T-cell (primary cell): ENCODE measurements around the gene CADM2. TPM values are rescaled to one million over a fixed set of nuclear protein-coding genes. Genes with fewer than 3 reads are reported as not detected.
"Not testable (repeated sequence)": the region's sequence is repeated elsewhere in the genome, so short reads cannot be mapped to it uniquely, and the experiment has no call there.

Source experiments
- ATAC-seq, 4 experiments: fragments of 200-7000 bp in 3 of 4; fragments of 150-1000 bp in 1 of 4; cut with Tn5 transposase; replicated peaks in 1 of 4; 1 replicate in 3 of 4; 2 replicates in 1 of 4; pipeline ENCODE4 v1.10.0; 2021; ENCODE audit warnings: moderate library complexity in 3 of 4, mild to moderate bottlenecking in 2 of 4, moderate number of reproducible peaks in 1 of 4
- CTCF ChIA-PET, 2 donors: fragments of 300-600 bp; sonication (Branson Sonifier 250); formaldehyde crosslinking; loops; one replicate each; lab custom pipeline; 2022; ENCODE audit warnings: antibody characterized with exemption in 2 of 2; lab: Charles Lee
- POLR2A ChIA-PET, 2 donors: fragments of 300-600 bp; sonication (Branson Sonifier 250); formaldehyde crosslinking; loops; one replicate each; lab custom pipeline; 2022; ENCODE audit warnings: antibody characterized with exemption in 2 of 2; lab: Charles Lee
- DNase-seq, 35 experiments: peaks; one replicate each; pipeline versions ENCODE4 v3.0.0 to v3.0.0-alpha.2; 2013 to 2023
- H3K27ac ChIP-seq: one replicate; pipeline ENCODE4 v1.5.1; 2013; ENCODE audit warnings: low read length
- H3K27me3 ChIP-seq, 2 experiments: replicated peaks in 1 of 2; 1 replicate in 1 of 2; 2 replicates in 1 of 2; pipeline versions ENCODE4 v1.6.1 to v1.7.0; 2013; ENCODE audit warnings: low read length in 1 of 2, mixed read lengths in 1 of 2; ENCODE audit not compliant: control insufficient read depth in 2 of 2, insufficient read depth in 2 of 2; ENCODE audit errors: extremely low read depth in 1 of 2
- H3K36me3 ChIP-seq, 2 donors: 1 replicate in 1 of 2; 2 replicates in 1 of 2; pipeline versions ENCODE4 v1.6.1 to v1.7.0; 2013; ENCODE audit warnings: low read length in 1 of 2; ENCODE audit not compliant: control insufficient read depth in 2 of 2, insufficient read depth in 1 of 2; ENCODE audit errors: extremely low read depth in 1 of 2
- H3K4me1 ChIP-seq, 2 experiments: 1 replicate in 1 of 2; 2 replicates in 1 of 2; pipeline versions ENCODE4 v1.6.1 to v1.7.0; 2013; ENCODE audit warnings: low read length in 2 of 2, mixed read lengths in 1 of 2; ENCODE audit not compliant: insufficient read depth in 2 of 2, control insufficient read depth in 1 of 2; ENCODE audit errors: extremely low read depth in 1 of 2
- H3K4me3 ChIP-seq, 2 donors: 1 replicate in 1 of 2; 2 replicates in 1 of 2; pipeline versions ENCODE4 v1.5.1 to v1.7.0; 2013; ENCODE audit warnings: mild to moderate bottlenecking in 2 of 2, low read length in 1 of 2, moderate library complexity in 1 of 2; ENCODE audit not compliant: control insufficient read depth in 1 of 2; ENCODE audit errors: extremely low read depth in 1 of 2
- H3K9me3 ChIP-seq: 2 replicates; pipeline ENCODE4 v1.7.0; 2013
- H3K27ac Mint-ChIP-seq, 2 donors: one replicate each; pipeline ENCODE4 v1.8.0; 2020 to 2021; ENCODE audit warnings: mild to moderate bottlenecking in 2 of 2, mixed read lengths in 2 of 2
- H3K27me3 Mint-ChIP-seq, 2 donors: one replicate each; pipeline ENCODE4 v1.8.0; 2021 to 2022; ENCODE audit warnings: mixed read lengths in 2 of 2
- H3K36me3 Mint-ChIP-seq: one replicate; pipeline ENCODE4 v1.8.0; 2021; ENCODE audit warnings: mixed read lengths
- H3K4me1 Mint-ChIP-seq, 3 donors: one replicate each; pipeline ENCODE4 v1.8.0; 2020 to 2022; ENCODE audit warnings: mixed read lengths in 3 of 3, mild to moderate bottlenecking in 1 of 3
- H3K4me3 Mint-ChIP-seq, 3 donors: one replicate each; pipeline ENCODE4 v1.8.0; 2020 to 2022; ENCODE audit warnings: mild to moderate bottlenecking in 3 of 3, mixed read lengths in 3 of 3, moderate library complexity in 3 of 3
- H3K9me3 Mint-ChIP-seq, 3 donors: one replicate each; pipeline ENCODE4 v1.8.0; 2020 to 2022; ENCODE audit warnings: mixed read lengths in 3 of 3
- WGBS: methylation state at CpG from one replicate; pipeline ENCODE4 v1.1.5; 2013; ENCODE audit warnings: missing lambda C conversion rate; ENCODE audit not compliant: insufficient coverage; 5-methylcytosine and 5-hydroxymethylcytosine counted together
- total RNA-seq, 35 experiments: library from RNA in 6 of 35; stranded (reverse) in 6 of 35; fragments of 120-200 nt in 1 of 35; gene quantifications; one replicate each; pipeline versions ENCODE4 v1.2.1 to v1.2.4 and lab custom pipeline; 2013 to 2026

Gene CADM2
- total RNA-seq, 5 donors from 2014 or later (not counting 1 experiment from before 2014, with no cell fraction given), result 0.23 to 0.25 TPM; not detected in 3

GRCh38 chr3:85672761-85673160, 714.0 kb downstream of the CADM2 start:
- Histone ChIP-seq H3K27me3 (no peaks in the 10 kb centered on the region), H3K4me1 (no peaks in the 10 kb centered on the region), H3K36me3 (no peaks in the 10 kb centered on the region), H3K9me3 (no peaks in the 10 kb centered on the region), H3K27ac (no peak overlapping the region), H3K4me3 (no peak overlapping the region)
- Mint-ChIP-seq H3K36me3 (no peaks in the 10 kb centered on the region), H3K4me3 (no peak overlapping the region), H3K9me3 (peaks cover 3 to 15% (median 10%) of the 10 kb centered on the region in 3 donors), H3K27me3 (no peaks in the 10 kb centered on the region), H3K27ac (no peak overlapping the region), H3K4me1 (no peaks in the 10 kb centered on the region)
- no peak for ATAC-seq
- no peak for DNase-seq
- WGBS, result no CpG with 5 or more reads among the region's 1 CpG
- ChIA-PET CTCF (no interaction called here), POLR2A (no interaction called here)

- H3K9me3 ChIP-seq, result no peaks in the 10 kb centered on the region
- no peak overlapping the region for H3K4me3 ChIP-seq
- Mint-ChIP-seq H3K4me1 (no peaks in the 10 kb centered on the region), H3K27me3 (no peaks in the 10 kb centered on the region), H3K9me3 (peaks cover 0 to 4% (median 0%) of the 10 kb centered on the region in 3 donors), H3K4me3 (no peak overlapping the region), H3K27ac (no peak overlapping the region), H3K36me3 (no peaks in the 10 kb centered on the region)
- ChIA-PET CTCF (no interaction called here), POLR2A (no interaction called here)
- H3K36me3 ChIP-seq, result no peaks in the 10 kb centered on the region
- DNase-seq, result no peak
- H3K4me1 ChIP-seq, result no peaks in the 10 kb centered on the region
- no peaks in the 10 kb centered on the region for H3K27me3 ChIP-seq
- ATAC-seq, result no peak
- WGBS, result no CpG with 5 or more reads among the region's 2 CpGs
- no peak overlapping the region for H3K27ac ChIP-seq
Measured at GRCh38 chr3:85678713-85679112, 719.9 kb downstream of the CADM2 start.

DNA sequence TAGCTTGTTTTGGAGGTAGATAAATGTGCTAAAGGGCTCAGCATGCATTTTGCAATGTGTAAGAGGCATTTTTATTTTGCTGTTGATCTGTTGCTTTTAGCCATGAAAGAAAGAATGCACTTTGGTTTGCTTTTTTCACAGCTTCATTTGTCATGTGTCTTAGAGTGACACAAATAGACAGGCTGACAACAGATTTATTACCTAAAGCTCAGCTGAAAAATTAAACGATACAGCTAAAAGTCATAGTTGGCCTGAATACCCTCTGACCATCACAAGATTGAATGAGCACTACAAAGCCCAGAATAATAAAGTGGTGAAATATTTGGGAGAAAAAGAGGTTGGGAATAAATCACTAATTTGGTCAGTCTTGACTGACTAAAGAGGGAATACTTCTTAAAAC, 723.1 kb downstream of the CADM2 start:
- no peak overlapping the region for H3K4me3 Mint-ChIP-seq
- DNase-seq (no peak), ATAC-seq (no peak)
- no peak overlapping the region for H3K4me3 ChIP-seq
- no peaks in the 10 kb centered on the region for H3K27me3 ChIP-seq
- no CpG with 5 or more reads among the region's 1 CpG for WGBS
- H3K4me1 ChIP-seq, result no peaks in the 10 kb centered on the region
- no peaks in the 10 kb centered on the region for H3K27me3 Mint-ChIP-seq
- peaks cover 4 to 10% (median 4%) of the 10 kb centered on the region in 3 donors for H3K9me3 Mint-ChIP-seq
- ChIA-PET POLR2A (no interaction called here), CTCF (no interaction called here)
- H3K36me3 Mint-ChIP-seq, result no peaks in the 10 kb centered on the region
- no peak overlapping the region for H3K27ac ChIP-seq
- no peak overlapping the region for H3K27ac Mint-ChIP-seq
- no peaks in the 10 kb centered on the region for H3K4me1 Mint-ChIP-seq
- no peaks in the 10 kb centered on the region for H3K9me3 ChIP-seq
- H3K36me3 ChIP-seq, result no peaks in the 10 kb centered on the region

GRCh38 chr3:85691196-85691595, 732.4 kb downstream of the CADM2 start:
- no peak overlapping the region for H3K27ac ChIP-seq
- no peaks in the 10 kb centered on the region for H3K9me3 ChIP-seq
- no peaks in the 10 kb centered on the region for H3K27me3 ChIP-seq
- H3K36me3 ChIP-seq, result no peaks in the 10 kb centered on the region
- Mint-ChIP-seq H3K4me1 (no peaks in the 10 kb centered on the region), H3K4me3 (no peak overlapping the region), H3K9me3 (peaks cover 3 to 10% (median 4%) of the 10 kb centered on the region in 3 donors), H3K27me3 (no peaks in the 10 kb centered on the region), H3K36me3 (no peaks in the 10 kb centered on the region), H3K27ac (no peak overlapping the region)
- H3K4me1 ChIP-seq, result no peaks in the 10 kb centered on the region
- H3K4me3 ChIP-seq, result no peak overlapping the region
- ChIA-PET CTCF (no interaction called here), POLR2A (no interaction called here)
- no peak for ATAC-seq
- WGBS, result no CpG with 5 or more reads among the region's 1 CpG
- no peak for DNase-seq

DNA sequence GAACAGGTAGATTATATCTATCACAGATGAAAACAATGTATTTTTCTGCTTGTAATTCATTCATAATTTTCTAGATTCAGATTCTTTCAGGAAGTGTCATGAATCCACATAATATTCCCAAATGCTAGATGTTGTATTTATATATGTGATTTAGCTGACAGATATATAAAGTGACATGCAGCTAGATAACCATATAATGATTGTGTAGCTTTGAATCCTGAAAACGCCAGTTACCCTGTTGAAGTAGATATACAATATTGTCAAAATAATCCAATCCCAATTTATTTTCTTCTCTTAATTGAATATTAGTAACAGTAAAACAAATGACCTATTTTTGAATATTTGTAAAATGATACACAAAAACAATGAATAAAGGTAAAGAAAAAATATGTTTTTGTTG, 738.4 kb downstream of the CADM2 start:
- Mint-ChIP-seq H3K4me3 (no peak overlapping the region), H3K36me3 (no peaks in the 10 kb centered on the region), H3K9me3 (peaks cover 5 to 20% (median 16%) of the 10 kb centered on the region in 3 donors), H3K4me1 (no peaks in the 10 kb centered on the region), H3K27me3 (no peaks in the 10 kb centered on the region), H3K27ac (no peak overlapping the region)
- no peaks in the 10 kb centered on the region for H3K36me3 ChIP-seq
- no peaks in the 10 kb centered on the region for H3K9me3 ChIP-seq
- no peaks in the 10 kb centered on the region for H3K4me1 ChIP-seq
- ChIA-PET CTCF (no interaction called here), POLR2A (no interaction called here)
- no peak overlapping the region for H3K27ac ChIP-seq
- WGBS, result no CpG with 5 or more reads among the region's 1 CpG
- no peak for ATAC-seq
- no peak for DNase-seq
- no peak overlapping the region for H3K4me3 ChIP-seq
- H3K27me3 ChIP-seq, result no peaks in the 10 kb centered on the region

DNA sequence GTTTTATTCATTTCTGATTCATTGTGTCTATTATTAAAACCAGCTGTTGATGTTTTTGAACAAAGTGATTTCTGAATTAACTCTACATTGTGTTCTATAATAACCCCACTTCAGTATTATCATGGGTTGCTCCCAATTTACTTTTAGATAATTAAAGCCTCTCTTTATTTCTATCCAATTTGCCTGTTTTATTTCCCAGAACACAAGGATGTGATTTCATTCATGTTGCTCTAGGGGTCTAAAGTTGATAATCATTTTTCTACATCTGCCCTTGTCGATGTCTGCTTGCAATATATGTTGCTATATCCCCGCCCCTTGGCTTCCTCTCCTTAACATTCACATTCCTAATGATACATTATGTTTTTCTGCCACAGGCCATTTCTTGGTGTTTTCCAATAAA, 747.3 kb downstream of the CADM2 start:
- H3K27ac ChIP-seq, result no peak overlapping the region
- H3K4me1 ChIP-seq, result no peaks in the 10 kb centered on the region
- ATAC-seq (no peak), DNase-seq (no peak)
- no peaks in the 10 kb centered on the region for H3K27me3 ChIP-seq
- no peaks in the 10 kb centered on the region for H3K36me3 ChIP-seq
- no CpG with 5 or more reads among the region's 2 CpGs for WGBS
- H3K4me3 ChIP-seq, result no peak overlapping the region
- H3K27ac Mint-ChIP-seq, result no peak overlapping the region
- H3K36me3 Mint-ChIP-seq, result no peaks in the 10 kb centered on the region
- no peaks in the 10 kb centered on the region for H3K27me3 Mint-ChIP-seq
- H3K9me3 Mint-ChIP-seq, result peaks cover 8 to 12% (median 11%) of the 10 kb centered on the region in 3 donors
- H3K9me3 ChIP-seq, result no peaks in the 10 kb centered on the region
- H3K4me1 Mint-ChIP-seq, result no peaks in the 10 kb centered on the region
- H3K4me3 Mint-ChIP-seq, result no peak overlapping the region
- CTCF ChIA-PET, result no interaction called here
- POLR2A ChIA-PET, result no interaction called here

GRCh38 chr3:85708325-85708724, 749.5 kb downstream of the CADM2 start:
- ATAC-seq, H3K4me1 ChIP-seq, H3K27me3 Mint-ChIP-seq, CTCF ChIA-PET, H3K9me3 ChIP-seq, H3K36me3 ChIP-seq, H3K4me3 Mint-ChIP-seq, H3K27ac Mint-ChIP-seq, DNase-seq, H3K4me1 Mint-ChIP-seq, H3K27me3 ChIP-seq, H3K27ac ChIP-seq, H3K36me3 Mint-ChIP-seq, H3K4me3 ChIP-seq, POLR2A ChIA-PET: not testable (repeated sequence)
- peaks cover 8 to 12% (median 9%) of the 10 kb centered on the region in 3 donors for H3K9me3 Mint-ChIP-seq
- no CpG with 5 or more reads among the region's 1 CpG for WGBS
